OCI-M2 (cell line): Measurements from ENCODE around the gene DNAJC15.
"Not testable (repeated sequence)": the region's sequence is repeated elsewhere in the genome, so short reads cannot be mapped to it uniquely, and the experiment has no call there.

Experiments used
- DNase-seq: peaks from one replicate; lab custom pipeline; 2025; ENCODE audit not compliant: unreplicated experiment; lab: John Stamatoyannopoulos, UW

Gene DNAJC15

DNA sequence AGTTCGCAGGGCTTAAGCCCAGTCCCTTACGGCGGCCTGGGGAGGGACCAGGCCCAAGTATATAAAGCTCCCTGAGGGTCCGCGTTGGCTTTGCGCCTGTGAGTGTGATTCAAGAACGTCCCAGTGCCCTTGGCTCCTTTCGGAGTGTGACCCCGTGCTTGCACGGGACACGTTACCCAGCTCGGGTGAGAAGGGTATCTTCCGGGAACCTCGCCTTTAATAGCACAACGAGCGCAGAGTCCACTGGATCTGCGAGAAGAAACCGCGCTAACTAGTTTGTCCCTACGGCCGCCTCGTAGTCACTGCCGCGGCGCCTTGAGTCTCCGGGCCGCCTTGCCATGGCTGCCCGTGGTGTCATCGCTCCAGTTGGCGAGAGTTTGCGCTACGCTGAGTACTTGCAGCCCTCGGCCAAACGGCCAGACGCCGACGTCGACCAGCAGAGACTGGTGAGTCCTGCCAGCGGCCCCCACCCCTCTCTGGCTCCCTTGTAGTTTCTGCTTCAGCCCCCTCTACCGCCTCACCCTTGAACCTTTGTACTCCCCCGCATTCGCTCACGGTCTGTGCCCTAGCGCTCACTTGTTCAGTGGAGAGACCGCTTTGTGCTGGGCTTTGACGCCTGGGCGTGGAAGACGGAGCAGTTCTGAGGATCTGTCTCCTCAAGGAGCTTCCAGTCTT, at the start of gene DNAJC15:
TSS of gene DNAJC15 (plus strand) at position 298 of the 675 bp plus-strand sequence. CDS start at position 339, 41 bp downstream.
- peak; percentile 22 for DNase-seq

DNA sequence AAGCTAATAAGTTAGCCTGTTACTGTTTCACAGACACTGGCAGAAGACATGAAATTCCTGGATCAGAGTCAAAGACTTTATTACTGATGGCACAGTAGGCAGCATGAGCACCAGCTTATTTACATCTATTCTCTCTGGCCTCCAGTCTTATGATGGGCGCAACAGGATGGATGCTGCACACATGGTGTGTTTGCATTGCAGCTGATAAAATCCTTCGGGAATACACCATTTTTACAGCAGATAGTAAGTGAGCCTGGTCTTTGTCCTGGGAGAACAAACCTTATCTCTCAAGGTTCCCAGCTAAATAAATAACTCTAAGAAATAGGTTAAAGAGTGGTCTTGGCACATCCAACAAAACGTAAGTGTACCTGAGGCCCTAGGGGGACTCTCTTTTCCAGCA, 47.3 kb upstream of the DNAJC15 start:
- no peak for DNase-seq

DNA sequence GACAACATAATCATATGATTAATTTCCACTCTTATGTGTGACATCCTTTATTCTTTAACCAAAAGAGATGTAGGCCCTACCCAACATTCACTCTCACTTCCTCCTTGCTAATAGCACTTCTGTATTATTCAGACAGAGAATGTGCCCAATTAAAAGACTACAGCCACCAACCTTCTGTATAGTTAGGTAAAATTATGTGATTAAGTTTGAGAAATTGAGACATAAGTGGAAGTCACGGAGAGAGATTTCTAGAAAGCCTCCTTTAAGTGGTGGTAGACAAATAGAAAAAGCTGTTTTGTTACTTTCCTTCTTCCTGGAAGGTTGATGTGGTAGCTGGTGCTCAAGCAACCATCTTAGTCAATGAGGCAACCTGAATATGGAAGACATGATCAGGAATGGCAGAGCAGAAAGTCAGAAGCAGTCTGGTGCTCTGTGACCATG, 46.1 kb upstream of the DNAJC15 start:
- DNase-seq: no peak

DNA sequence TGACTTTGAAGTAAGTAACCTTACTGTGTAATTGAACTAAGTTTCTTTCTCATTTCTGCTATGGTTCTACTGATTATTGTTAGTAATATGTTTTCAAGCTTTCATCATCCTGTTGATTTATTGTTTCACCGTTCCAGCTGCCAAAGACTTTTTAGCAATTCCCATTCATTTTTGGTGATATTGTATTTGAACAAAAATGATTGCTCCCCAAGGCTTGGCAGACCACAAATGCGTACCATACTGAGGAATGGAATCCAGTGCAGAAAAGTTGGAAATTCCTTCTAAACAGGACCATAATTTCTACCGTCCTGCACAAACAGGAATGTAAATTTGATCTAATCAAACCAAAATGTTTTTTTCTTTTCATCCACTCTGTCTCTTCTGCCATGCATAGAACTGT, 42.1 kb upstream of the DNAJC15 start:
- no peak for DNase-seq

DNA sequence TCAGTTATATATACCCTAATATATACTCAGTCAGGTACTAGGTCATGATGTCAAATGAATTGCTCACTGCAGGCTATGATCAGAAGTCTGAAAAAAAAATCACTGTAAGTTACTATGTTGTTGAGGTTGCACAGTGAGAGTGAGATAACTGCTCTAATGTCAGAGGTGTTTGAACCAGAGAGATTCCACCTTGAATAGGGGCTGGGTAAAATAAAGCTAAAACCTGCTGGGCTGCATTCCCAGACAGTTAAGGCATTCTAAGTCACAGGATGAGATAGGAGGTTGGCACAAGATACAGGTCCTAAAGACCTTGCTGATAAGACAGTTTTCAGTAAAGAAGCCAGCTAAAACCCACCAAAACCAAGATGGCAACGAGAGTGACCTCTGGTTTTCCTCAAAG, 41.5 kb upstream of the DNAJC15 start:
- no peak for DNase-seq

DNA sequence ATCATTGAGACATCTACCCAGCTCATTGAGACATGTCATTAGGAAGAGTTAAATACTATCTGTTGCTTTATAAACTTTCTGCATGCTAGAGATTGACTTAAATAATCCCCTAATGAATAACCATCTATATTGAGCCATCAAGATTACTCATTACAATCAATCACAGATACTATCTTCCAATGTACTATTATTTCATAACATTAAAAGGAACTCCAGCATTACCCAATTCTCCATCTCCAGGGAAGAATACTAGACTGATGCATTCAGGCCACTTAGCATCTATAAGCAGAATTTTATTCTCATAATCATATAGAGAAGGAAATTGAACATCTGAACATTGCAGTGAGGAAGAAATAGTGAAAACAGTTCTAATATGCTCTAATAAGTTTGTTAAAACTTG, 39.4 kb upstream of the DNAJC15 start:
- DNase-seq: no peak

DNA sequence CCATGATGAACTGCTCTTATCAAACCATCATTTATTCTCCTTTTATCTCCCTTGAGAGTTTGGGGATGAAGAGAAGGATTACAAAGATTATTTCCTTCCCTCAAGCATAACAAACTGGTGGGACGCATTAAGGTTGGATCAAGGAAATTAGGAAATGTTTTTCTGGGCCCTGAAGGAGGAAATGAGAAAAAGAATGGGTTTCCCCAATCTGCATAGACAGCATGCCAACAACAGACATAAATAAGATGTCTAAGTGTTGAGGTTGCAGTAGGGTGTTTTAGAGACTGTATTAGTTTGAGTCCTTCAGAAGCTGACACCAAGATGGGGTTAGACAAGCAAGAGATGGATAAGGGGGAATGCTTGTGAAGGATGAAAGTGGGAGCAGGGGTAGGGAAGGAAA, 38.7 kb upstream of the DNAJC15 start:
- DNase-seq: no peak

DNA sequence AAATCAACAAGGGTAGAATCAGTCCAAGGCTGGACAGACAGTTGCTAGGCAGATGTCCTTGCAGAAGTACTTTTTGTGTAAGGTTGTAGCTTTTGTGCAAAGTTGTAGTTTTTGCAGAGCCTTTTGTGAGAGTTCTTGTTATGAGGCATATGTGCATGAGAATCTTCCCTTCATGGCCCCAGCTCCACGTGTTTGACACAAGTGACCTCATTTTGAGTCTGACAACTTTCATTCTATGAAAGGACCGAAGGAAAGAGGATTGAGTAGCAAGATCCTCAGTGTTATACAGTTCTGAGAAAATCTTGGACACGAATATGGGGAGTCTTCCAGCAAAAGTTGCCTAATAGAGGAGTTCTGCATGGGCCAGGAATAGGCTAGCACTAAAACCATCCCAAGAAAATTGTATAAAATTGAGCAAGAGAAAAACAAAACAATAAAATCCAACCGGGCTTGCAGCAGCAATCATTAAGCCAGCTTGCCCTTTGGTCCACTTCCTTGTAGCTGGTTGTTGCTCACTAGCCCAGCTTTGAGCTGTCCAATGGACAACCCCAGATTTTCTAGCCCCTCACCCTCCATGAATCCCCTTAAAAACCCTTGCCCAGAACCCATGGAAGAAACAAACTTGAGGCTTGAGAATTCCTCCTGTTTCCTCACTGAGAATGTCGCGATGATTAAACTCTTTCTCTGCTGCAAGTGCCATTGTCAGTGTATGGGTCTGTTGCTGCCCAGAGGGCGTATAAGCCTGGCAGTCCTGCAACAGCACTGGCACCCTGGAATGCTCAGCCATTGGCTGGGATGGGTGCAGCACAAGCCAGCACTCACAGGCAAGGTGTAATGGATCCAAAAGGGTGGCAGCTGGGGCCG, 37.8 kb upstream of the DNAJC15 start:
- DNase-seq: no peak

DNA sequence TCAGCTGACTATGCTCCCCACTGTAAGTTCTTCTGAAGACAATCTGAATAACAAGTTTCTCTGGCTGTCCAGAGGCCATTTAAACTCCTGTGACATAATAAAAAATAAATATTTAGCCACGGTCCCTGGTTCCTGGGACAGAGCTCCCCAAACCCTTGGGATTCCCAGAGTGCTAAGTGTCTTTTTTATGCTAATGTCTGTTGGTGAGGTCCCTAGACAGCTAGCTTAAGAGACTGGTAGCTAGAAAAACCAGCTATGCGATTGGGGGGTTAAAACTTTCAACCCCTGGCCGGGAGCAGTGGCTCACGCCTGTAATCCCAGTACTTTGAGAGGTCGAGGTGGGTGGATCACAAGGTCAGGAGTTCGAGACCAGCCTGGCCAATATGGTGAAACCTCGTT, 37.2 kb upstream of the DNAJC15 start:
- no peak for DNase-seq

DNA sequence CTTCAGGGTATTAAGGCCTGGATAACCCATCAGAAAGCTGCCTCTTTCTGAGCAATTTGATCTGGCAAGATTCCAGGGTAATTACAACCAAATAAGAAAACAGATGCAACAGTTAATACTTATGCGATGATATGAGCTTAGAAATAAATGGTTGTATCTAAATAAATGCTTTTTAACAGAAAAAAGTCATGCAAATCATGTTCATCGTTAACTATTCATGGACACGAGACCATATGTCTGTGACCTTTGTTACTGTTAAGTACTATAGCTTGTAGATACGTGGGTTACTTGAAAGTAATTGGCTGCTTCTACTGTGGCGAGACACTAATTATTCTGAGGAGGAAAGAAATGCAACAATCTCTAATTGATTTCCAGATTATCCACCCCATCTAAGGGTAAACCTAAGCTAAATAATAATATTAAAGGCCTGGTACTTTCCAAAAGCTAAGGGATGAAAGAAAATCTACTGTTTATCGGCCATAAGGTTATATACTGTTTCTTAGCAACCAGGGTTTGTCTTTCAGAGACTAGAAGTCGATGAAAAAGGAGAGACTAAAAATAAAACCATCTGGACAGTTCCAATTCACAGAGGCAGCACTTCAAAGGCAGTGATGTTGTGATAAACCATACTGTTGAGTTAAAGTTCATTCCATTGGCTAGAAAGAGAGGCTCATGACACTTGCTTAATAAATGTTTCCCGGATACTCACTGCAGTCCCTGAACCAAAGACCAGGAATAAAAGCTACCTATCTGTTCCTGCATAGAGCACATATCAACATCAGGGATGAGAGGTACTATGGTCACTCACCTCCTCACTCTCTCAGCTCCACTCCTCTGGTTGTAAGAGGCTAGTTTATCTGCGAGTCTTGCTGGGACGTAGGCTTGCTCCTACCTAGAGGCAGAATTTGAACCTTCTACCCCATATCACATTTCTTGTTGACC, 32.8 kb upstream of the DNAJC15 start:
- DNase-seq: no peak

DNA sequence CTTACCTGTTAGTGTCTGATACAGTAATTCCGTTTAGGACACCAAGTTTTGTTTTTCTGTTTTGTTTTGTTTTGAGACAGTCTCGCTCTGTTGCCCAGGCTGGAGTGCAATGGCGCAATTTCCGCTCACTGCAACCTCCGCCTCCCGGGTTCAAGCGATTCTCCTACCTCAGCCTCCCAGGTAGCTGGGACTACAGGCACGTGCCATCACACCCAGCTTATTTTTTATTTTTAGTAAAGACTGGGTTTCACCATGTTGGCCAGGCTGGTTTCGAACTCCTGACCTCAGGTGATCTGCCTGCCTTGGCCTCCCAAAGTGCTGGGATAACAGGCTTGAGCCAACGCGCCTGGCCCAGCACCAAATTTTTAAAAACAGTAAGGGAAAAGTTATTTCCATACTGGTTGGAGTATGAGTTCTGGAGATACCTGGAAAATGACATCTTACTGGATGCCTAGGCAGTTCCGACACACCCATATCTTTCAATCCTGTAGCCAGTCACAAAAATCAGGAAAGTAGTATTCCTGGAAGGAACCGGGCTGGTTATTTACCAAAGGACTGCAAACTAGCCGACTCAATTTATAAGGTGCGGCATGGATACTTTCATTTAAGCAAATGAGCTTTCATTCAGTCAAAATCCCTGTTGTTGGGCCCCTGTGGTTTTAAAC, 32.0 kb upstream of the DNAJC15 start:
- DNase-seq: not testable (repeated sequence)

DNA sequence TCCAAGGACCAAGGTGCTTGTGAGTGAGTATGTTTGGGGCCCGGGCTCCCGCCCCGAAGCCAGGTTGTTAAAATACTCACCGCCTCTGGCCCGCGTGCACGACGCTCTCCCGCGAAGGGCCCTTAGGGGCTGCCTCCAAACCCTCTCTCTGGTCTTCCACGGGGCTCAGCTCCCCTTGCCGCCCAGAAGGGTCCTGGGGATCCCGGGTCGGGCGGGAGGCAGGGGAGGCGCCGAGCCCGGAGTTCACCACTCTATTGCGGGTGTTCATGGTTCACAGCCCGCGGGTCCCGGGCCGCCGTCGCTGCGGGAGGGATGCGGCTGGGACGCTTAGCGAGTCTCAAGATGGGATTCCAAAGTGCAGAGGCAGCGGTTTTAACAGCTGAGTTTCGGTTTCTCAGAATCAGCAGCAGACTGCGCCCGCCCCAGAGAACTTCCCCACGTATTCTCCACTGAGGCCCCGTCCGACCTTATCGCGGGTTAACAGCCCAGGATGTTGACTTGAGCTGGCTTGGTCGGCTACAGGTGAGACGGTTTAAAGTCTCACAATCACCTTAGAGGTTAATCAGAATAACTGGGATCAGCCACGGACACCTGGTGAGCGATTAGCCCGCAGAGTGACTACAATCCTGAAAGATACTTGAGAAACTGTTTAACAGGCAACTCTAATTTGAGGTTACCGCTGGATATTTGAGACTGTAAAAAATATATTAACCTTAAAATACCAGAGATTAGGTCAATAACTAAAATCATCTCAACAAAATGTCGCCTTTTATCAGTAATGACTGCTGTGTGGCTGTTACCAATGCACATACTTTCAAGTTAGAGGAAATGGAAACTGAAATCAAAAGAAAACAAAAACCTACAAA, 31.3 kb upstream of the DNAJC15 start, which contains the start of gene EPSTI1:
TSS of gene EPSTI1 (minus strand) at position 344 of the 866 bp plus-strand sequence. CDS start at position 268, 76 bp downstream.
- no peak for DNase-seq

DNA sequence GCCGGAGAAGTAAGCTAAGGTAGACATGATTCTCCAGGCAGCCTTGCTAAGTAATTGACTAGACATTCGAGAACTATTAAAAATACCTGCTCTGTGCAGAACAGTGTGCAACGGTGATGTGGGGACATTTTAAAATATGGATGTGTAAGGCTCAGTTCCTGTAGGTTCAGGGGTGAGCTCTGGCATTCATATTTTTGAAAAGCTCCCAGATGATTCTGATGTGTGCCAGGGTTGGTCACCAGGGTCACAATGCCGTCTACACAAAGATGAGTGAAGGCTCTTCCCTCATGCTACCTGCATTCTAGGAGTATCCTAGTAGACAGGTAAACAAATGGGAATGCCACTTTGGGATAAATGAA, 30.6 kb upstream of the DNAJC15 start:
- DNase-seq: peak; percentile 2

DNA sequence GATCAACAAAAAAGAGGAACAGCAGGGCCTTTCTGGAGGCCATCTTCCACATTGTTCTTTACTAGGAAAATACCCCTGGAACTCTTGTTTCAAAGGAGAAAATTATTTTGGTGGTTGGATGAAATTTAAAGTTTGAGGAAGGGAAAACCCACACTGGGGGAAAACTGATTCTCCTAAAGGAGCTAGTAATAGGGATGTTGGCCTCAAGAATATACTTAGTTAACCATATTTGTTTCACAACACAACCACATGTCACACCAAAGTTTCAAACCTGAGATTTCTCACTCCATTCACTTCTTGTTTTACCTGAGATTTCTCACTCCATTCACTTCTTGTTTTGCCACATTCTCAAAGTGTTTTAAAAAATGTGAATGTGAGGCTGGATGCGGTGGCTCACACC, 28.5 kb upstream of the DNAJC15 start:
- no peak for DNase-seq

DNA sequence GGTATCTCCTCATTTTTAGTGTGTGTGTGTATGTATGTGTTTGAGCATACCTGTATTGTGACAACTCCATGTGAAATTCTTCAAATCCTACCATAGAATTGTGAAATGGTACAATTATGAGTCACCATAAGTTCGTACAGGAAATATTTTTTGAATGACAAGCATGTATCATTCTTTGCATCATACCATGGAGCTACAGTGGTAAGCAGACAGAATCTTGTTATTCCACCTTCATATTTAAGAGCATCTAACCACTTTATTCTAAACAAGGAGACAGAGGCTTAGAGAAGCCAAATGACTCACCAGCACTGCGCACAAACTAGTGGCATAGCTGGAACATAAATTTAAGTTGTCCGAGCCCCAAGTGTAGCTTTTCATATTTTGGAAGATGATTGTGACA, 26.8 kb upstream of the DNAJC15 start:
- DNase-seq: no peak

DNA sequence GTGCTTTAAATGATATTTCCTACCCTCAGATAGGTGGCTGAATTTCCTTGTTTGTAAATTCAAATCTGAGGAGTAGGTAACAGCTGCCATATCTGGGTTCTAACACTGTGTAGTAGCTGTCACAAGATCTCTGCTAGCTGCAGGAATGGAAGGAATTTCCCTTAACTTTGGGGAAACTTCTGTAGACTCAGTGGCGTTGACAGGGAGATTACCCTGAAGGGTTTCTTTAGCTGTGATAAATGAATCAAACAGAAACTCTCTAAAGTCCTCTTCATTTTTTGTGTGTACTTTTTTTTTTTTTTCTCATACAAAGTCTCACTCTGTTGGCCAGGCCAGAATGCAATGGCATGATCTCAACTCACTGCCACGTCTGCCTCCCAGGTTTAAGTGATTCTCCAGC, 26.0 kb upstream of the DNAJC15 start:
- no peak for DNase-seq

DNA sequence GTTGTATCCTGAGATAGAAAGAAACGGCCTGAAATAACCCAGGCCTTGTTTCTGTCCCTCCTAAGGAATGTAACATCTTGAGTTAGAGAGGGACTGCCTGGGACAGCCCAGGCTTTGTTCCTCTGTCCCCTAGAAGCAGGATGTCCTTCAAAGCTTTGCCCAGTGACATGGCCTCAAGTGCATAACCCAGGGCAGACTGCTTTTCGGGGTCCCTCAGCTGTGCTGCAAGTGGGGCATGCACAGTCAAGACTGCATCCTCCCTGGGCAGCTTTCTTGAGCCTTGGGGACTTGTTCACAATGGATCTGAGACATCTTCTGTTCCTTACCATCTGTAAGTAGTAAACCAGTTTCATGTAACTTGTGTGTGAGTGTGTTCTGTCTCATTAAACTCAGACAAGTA, 23.9 kb upstream of the DNAJC15 start:
- no peak for DNase-seq

DNA sequence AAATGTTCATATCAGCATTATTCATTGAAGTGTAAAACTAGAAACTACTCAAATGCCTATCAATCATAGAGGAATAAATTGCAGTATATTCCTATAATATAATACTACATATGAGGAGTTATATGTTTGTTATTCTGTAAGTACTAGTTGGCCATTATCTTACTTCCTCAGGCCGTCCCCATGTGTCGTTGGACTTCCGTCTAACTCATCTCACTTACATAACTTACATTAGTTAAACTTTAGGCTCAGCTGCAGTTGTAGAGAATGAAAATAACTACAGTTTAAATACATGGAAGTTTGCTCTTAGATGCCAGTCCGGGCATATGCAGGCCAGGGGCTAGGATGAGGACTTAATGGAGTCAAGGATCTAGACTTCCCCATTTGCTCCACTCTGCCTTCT, 22.7 kb upstream of the DNAJC15 start:
- no peak for DNase-seq

DNA sequence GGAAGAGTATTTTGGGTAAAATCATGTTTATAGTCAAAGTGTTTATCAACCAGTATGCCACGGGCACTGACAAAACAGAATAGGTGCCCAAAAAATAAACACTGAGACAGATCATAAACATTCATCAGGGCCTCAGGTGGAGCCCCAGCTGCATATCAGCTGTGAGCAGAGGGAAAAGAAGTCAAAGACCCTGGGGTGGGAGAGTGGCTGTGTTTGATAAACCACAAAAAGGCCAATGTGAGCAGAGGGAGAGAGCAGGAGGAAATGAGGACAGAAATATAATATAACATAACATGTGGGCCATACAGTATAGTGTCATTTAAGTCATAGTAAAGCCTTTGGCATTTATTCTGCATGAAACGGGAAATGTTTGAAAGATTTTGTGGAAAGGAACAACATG, 21.4 kb upstream of the DNAJC15 start:
- no peak for DNase-seq

DNA sequence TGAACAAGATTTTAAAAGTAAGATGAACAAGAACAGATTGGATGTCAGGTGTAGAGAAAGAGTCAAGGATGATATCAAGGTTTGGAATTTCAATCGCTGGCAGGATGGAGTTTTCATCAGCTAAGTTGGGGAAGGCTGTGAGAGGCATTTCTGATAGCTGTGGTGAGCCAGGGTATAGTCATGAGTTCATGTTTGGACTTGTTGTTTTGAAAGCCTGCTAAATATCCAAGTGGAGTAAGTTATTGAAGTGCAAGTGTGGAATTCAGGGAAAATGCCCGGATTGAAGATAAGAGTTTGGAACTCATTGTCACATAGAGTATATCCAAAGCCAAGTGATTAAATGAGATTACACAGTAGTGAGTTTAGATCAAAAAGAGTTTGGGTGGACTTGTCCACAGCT, 20.4 kb upstream of the DNAJC15 start:
- DNase-seq: no peak
